Naive thymus-derived CD4-positive, alpha-beta T cell (primary cell): Measurements from ENCODE around the gene FHL2. TPM values are rescaled to one million over a fixed set of nuclear protein-coding genes. Genes with fewer than 3 reads are reported as not detected.

ENCODE experiments used
- ATAC-seq: fragments of 150-1000 bp; cut with Tn5 transposase; 2 replicates; pipeline ENCODE4 v1.10.0; 2021; ENCODE audit warnings: mild to moderate bottlenecking, moderate library complexity
- CTCF ChIA-PET: fragments of 350-600 bp; sonication (Branson Sonifier 250); formaldehyde crosslinking; loops from one replicate; lab custom pipeline; 2021; ENCODE audit warnings: antibody characterized with exemption; lab: Charles Lee
- POLR2A ChIA-PET: fragments of 350-600 bp; sonication (Branson Sonifier 250); formaldehyde crosslinking; loops from one replicate; lab custom pipeline; 2021; ENCODE audit warnings: antibody characterized with exemption, inconsistent platforms; lab: Charles Lee
- DNase-seq, 9 donors: peaks; one replicate each; pipeline versions ENCODE4 v3.0.0 to v3.0.0-alpha.2; 2020 to 2022; ENCODE audit warnings: mixed read lengths in 1 of 9
- H3K27ac ChIP-seq: one replicate; pipeline ENCODE4 v1.7.0; 2013; ENCODE audit warnings: mild to moderate bottlenecking, low read depth, low read length, moderate library complexity
- H3K27me3 ChIP-seq, 2 donors: one replicate each; pipeline ENCODE4 v1.7.0; 2013; ENCODE audit warnings: low read length in 2 of 2, mild to moderate bottlenecking in 2 of 2, moderate library complexity in 2 of 2; ENCODE audit not compliant: control insufficient read depth in 2 of 2, insufficient read depth in 2 of 2
- H3K36me3 ChIP-seq, 3 experiments: 1 replicate in 2 of 3; 2 replicates in 1 of 3; pipeline ENCODE4 v1.7.0; 2013; ENCODE audit warnings: low read length in 3 of 3, mild to moderate bottlenecking in 3 of 3, moderate library complexity in 1 of 3; ENCODE audit not compliant: insufficient read depth in 3 of 3, control insufficient read depth in 2 of 3
- H3K4me1 ChIP-seq, 2 donors: one replicate each; pipeline ENCODE4 v1.7.0; 2013; ENCODE audit warnings: low read length in 2 of 2, mild to moderate bottlenecking in 2 of 2, moderate library complexity in 1 of 2; ENCODE audit not compliant: control insufficient read depth in 2 of 2, insufficient read depth in 2 of 2
- H3K4me3 ChIP-seq: 2 replicates; pipeline ENCODE4 v1.7.0; 2013; ENCODE audit warnings: mild to moderate bottlenecking, low read length
- H3K9me3 ChIP-seq, 3 experiments: 1 replicate in 2 of 3; 2 replicates in 1 of 3; pipeline ENCODE4 v1.7.0; 2013; ENCODE audit warnings: low read length in 3 of 3; ENCODE audit not compliant: control insufficient read depth in 2 of 3
- H3K27ac Mint-ChIP-seq, 9 donors: one replicate each; pipeline ENCODE4 v1.8.0; 2020 to 2022; ENCODE audit warnings: mixed read lengths in 9 of 9, mild to moderate bottlenecking in 8 of 9, moderate library complexity in 5 of 9, inconsistent platforms in 2 of 9
- H3K27me3 Mint-ChIP-seq, 5 donors: one replicate each; pipeline ENCODE4 v1.8.0; 2021 to 2022; ENCODE audit warnings: mixed read lengths in 5 of 5, mild to moderate bottlenecking in 1 of 5
- H3K36me3 Mint-ChIP-seq, 5 donors: one replicate each; pipeline ENCODE4 v1.8.0; 2020 to 2022; ENCODE audit warnings: mixed read lengths in 5 of 5, mild to moderate bottlenecking in 3 of 5, inconsistent platforms in 1 of 5
- H3K4me1 Mint-ChIP-seq, 7 donors: one replicate each; pipeline ENCODE4 v1.8.0; 2020 to 2022; ENCODE audit warnings: mixed read lengths in 7 of 7, mild to moderate bottlenecking in 3 of 7, inconsistent platforms in 1 of 7
- H3K4me3 Mint-ChIP-seq, 10 donors: one replicate each; pipeline ENCODE4 v1.8.0; 2020 to 2022; ENCODE audit warnings: mild to moderate bottlenecking in 10 of 10, mixed read lengths in 10 of 10, moderate library complexity in 6 of 10, inconsistent platforms in 2 of 10
- H3K9me3 Mint-ChIP-seq, 11 donors: one replicate each; pipeline ENCODE4 v1.8.0; 2020 to 2022; ENCODE audit warnings: mixed read lengths in 11 of 11, mild to moderate bottlenecking in 4 of 11, inconsistent platforms in 1 of 11, moderate library complexity in 1 of 11
- intact Hi-C, 2 donors: fragments of 100-400 bp; cut with micrococcal nuclease; formaldehyde crosslinking; loops; one replicate each; pipeline ENCODE4 v1.15.1; 2023
- polyA plus RNA-seq, 2 donors: library from polyadenylated mRNA; unstranded; fragments of 300-500 nt; fragmentation: Illumina TruSeq; gene quantifications; one replicate each; pipeline ENCODE4 v1.2.3, GENCODE V29; 2021
- total RNA-seq, 6 experiments: library from RNA in 5 of 6; stranded (reverse) in 5 of 6; gene quantifications; 1 replicate in 5 of 6; 2 replicates in 1 of 6; pipeline ENCODE4 v1.2.3 and lab custom pipeline; 2021 to 2026

The FHL2 gene
- total and polyA plus RNA-seq, 7 experiments from 2014 or later, result 0.19 to 3.6 (median 0.67) TPM; not detected in 1

- H3K9me3 ChIP-seq, result no peaks in the 10 kb centered on the region
- no peak overlapping the region for H3K4me3 ChIP-seq
- H3K4me1 Mint-ChIP-seq, result no peaks in the 10 kb centered on the region
- intact Hi-C loops, result no loop called here
- no peak overlapping the region for H3K4me3 Mint-ChIP-seq
- POLR2A ChIA-PET, result no interaction called here
- no peaks in the 10 kb centered on the region for H3K36me3 Mint-ChIP-seq
- H3K4me1 ChIP-seq, result no peaks in the 10 kb centered on the region
- DNase-seq (no peak), ATAC-seq (no peak)
- H3K27ac ChIP-seq, result no peak overlapping the region
- no peaks in the 10 kb centered on the region for H3K27me3 ChIP-seq
- no peaks in the 10 kb centered on the region for H3K36me3 ChIP-seq
- no peaks in the 10 kb centered on the region for H3K9me3 Mint-ChIP-seq
- CTCF ChIA-PET, result no interaction called here
- H3K27ac Mint-ChIP-seq, result no peak overlapping the region
- H3K27me3 Mint-ChIP-seq, result peaks cover 0 to 8% (median 0%) of the 10 kb centered on the region in 5 donors
Observed at GRCh38 chr2:105442721-105443120, 43.9 kb upstream of the FHL2 start.

- H3K4me1 ChIP-seq, result no peaks in the 10 kb centered on the region
- no peaks in the 10 kb centered on the region for H3K9me3 ChIP-seq
- no peaks in the 10 kb centered on the region for H3K27me3 ChIP-seq
- DNase-seq (no peak), ATAC-seq (no peak)
- ChIA-PET CTCF (no interaction called here), POLR2A (no interaction called here)
- Mint-ChIP-seq H3K27ac (no peak overlapping the region), H3K4me1 (no peaks in the 10 kb centered on the region), H3K27me3 (peaks cover 0 to 4% (median 0%) of the 10 kb centered on the region in 5 donors), H3K4me3 (no peak overlapping the region), H3K9me3 (no peaks in the 10 kb centered on the region), H3K36me3 (no peaks in the 10 kb centered on the region)
- no peak overlapping the region for H3K4me3 ChIP-seq
- intact Hi-C loops, result no loop called here
- no peaks in the 10 kb centered on the region for H3K36me3 ChIP-seq
- H3K27ac ChIP-seq, result no peak overlapping the region
Observed at GRCh38 chr2:105442056-105442455, 43.2 kb upstream of the FHL2 start.

- ATAC-seq, result no peak
- DNase-seq, result no peak
- no peak overlapping the region for H3K4me3 ChIP-seq
- no peaks in the 10 kb centered on the region for H3K9me3 ChIP-seq
- no peak overlapping the region for H3K27ac Mint-ChIP-seq
- no peak overlapping the region for H3K4me3 Mint-ChIP-seq
- H3K27me3 Mint-ChIP-seq, result peaks cover 0 to 9% (median 3%) of the 10 kb centered on the region in 5 donors
- no peaks in the 10 kb centered on the region for H3K27me3 ChIP-seq
- H3K36me3 ChIP-seq, result no peaks in the 10 kb centered on the region
- H3K4me1 ChIP-seq, result no peaks in the 10 kb centered on the region
- H3K4me1 Mint-ChIP-seq, result no peaks in the 10 kb centered on the region
- CTCF ChIA-PET, result no interaction called here
- H3K27ac ChIP-seq, result no peak overlapping the region
- POLR2A ChIA-PET, result no interaction called here
- H3K9me3 Mint-ChIP-seq, result no peaks in the 10 kb centered on the region
- no peaks in the 10 kb centered on the region for H3K36me3 Mint-ChIP-seq
- intact Hi-C loops, result no loop called here
Observed at GRCh38 chr2:105439141-105439540, 40.3 kb upstream of the FHL2 start.

- Histone ChIP-seq H3K27me3 (no peaks in the 10 kb centered on the region), H3K4me3 (no peak overlapping the region), H3K9me3 (no peaks in the 10 kb centered on the region), H3K36me3 (no peaks in the 10 kb centered on the region), H3K4me1 (no peaks in the 10 kb centered on the region), H3K27ac (no peak overlapping the region)
- H3K4me1 Mint-ChIP-seq, result no peaks in the 10 kb centered on the region
- H3K27ac Mint-ChIP-seq, result no peak overlapping the region
- ChIA-PET CTCF (no interaction called here), POLR2A (no interaction called here)
- DNase-seq (no peak), ATAC-seq (no peak)
- H3K4me3 Mint-ChIP-seq, result no peak overlapping the region
- no peaks in the 10 kb centered on the region for H3K9me3 Mint-ChIP-seq
- intact Hi-C loops, result no loop called here
- peaks cover 0 to 11% (median 4%) of the 10 kb centered on the region in 5 donors for H3K27me3 Mint-ChIP-seq
- H3K36me3 Mint-ChIP-seq, result no peaks in the 10 kb centered on the region
Observed at GRCh38 chr2:105438104-105438929, 39.5 kb upstream of the FHL2 start.

GRCh38 chr2:105437708-105438103, 38.9 kb upstream of the FHL2 start:
- ChIA-PET CTCF (no interaction called here), POLR2A (no interaction called here)
- no peak for DNase-seq
- H3K9me3 ChIP-seq, result no peaks in the 10 kb centered on the region
- Mint-ChIP-seq H3K36me3 (no peaks in the 10 kb centered on the region), H3K27me3 (peaks cover 0 to 11% (median 4%) of the 10 kb centered on the region in 5 donors), H3K27ac (no peak overlapping the region), H3K4me1 (no peaks in the 10 kb centered on the region), H3K9me3 (no peaks in the 10 kb centered on the region), H3K4me3 (no peak overlapping the region)
- intact Hi-C loops, result no loop called here
- H3K27ac ChIP-seq, result no peak overlapping the region
- H3K36me3 ChIP-seq, result no peaks in the 10 kb centered on the region
- no peaks in the 10 kb centered on the region for H3K27me3 ChIP-seq
- H3K4me1 ChIP-seq, result no peaks in the 10 kb centered on the region
- ATAC-seq, result no peak
- H3K4me3 ChIP-seq, result no peak overlapping the region

GRCh38 chr2:105432749-105433148, 33.9 kb upstream of the FHL2 start:
- DNase-seq (no peak), ATAC-seq (no peak)
- Histone ChIP-seq H3K4me1 (peaks cover 2 to 4% of the 10 kb centered on the region in 2 donors), H3K36me3 (no peaks in the 10 kb centered on the region), H3K4me3 (no peak overlapping the region), H3K9me3 (no peaks in the 10 kb centered on the region), H3K27ac (no peak overlapping the region), H3K27me3 (no peaks in the 10 kb centered on the region)
- Mint-ChIP-seq H3K4me1 (peaks cover 0 to 11% (median 3%) of the 10 kb centered on the region in 7 donors), H3K27ac (no peak overlapping the region), H3K27me3 (peaks cover 0 to 20% (median 4%) of the 10 kb centered on the region in 5 donors), H3K9me3 (peaks cover 0 to 4% (median 0%) of the 10 kb centered on the region in 11 donors), H3K36me3 (no peaks in the 10 kb centered on the region), H3K4me3 (no peak overlapping the region)
- intact Hi-C loops, result no loop called here
- CTCF ChIA-PET, result no interaction called here
- POLR2A ChIA-PET, result interaction anchor here (0.7 kb wide), 1 partner anchor 37 kb away, joined by 4 read pairs; no protein-coding TSS in a partner anchor

- no peak for ATAC-seq
Observed at GRCh38 chr2:105432044-105432399, 33.2 kb upstream of the FHL2 start.

More at GRCh38 chr2:105432044-105432399, 33.2 kb upstream of the FHL2 start:
- Histone ChIP-seq H3K4me1 (peaks cover 8 to 11% of the 10 kb centered on the region in 2 donors), H3K27me3 (no peaks in the 10 kb centered on the region), H3K4me3 (no peak overlapping the region), H3K9me3 (no peaks in the 10 kb centered on the region), H3K36me3 (no peaks in the 10 kb centered on the region), H3K27ac (no peak overlapping the region)
- H3K27ac Mint-ChIP-seq, result no peak overlapping the region
- no peaks in the 10 kb centered on the region for H3K36me3 Mint-ChIP-seq
- CTCF ChIA-PET, result no interaction called here
- POLR2A ChIA-PET, result no interaction called here
- no peak overlapping the region for H3K4me3 Mint-ChIP-seq
- DNase-seq, result no peak
- peaks cover 0 to 20% (median 4%) of the 10 kb centered on the region in 5 donors for H3K27me3 Mint-ChIP-seq
- intact Hi-C loops, result no loop called here
- peaks cover 0 to 4% (median 0%) of the 10 kb centered on the region in 11 donors for H3K9me3 Mint-ChIP-seq
- H3K4me1 Mint-ChIP-seq, result peaks cover 6 to 18% (median 10%) of the 10 kb centered on the region in 7 donors
